ENCODE results near the gene MSANTD3.
A peak's percentile ranks its signal among the peaks of the same experiment; 100 is the strongest.
"Not testable (repeated sequence)": the region's sequence is repeated elsewhere in the genome, so short reads cannot be mapped to it uniquely, and the experiment has no call there.

Gene MSANTD3

GRCh38 chr9:100417815-100418214, 9.1 kb upstream of the MSANTD3 start:
- no peak overlapping the region for H3K4me3 ChIP-seq (replicated peaks; ENCODE audit: low read depth, low read length)
- no peak for DNase-seq (ENCODE audit: extremely low read depth, low read depth)
- no peak for TF ChIP-seq CTCF (IDR thresholded peaks at IDR 0.05; ENCODE audit: low read depth, low read length, missing control alignments)

GRCh38 chr9:100419166-100419565, 7.8 kb upstream of the MSANTD3 start:
- no peak overlapping the region for H3K4me3 ChIP-seq (replicated peaks; ENCODE audit: low read depth, low read length)
- TF ChIP-seq CTCF (IDR thresholded peaks at IDR 0.05; ENCODE audit: low read depth, low read length, missing control alignments): no peak
- no peak for DNase-seq (ENCODE audit: extremely low read depth, low read depth)

GRCh38 chr9:100421116-100421515, 5.8 kb upstream of the MSANTD3 start:
- DNase-seq (ENCODE audit: extremely low read depth, low read depth); H3K4me3 ChIP-seq (replicated peaks; ENCODE audit: low read depth, low read length): not testable (repeated sequence)

- H3K4me3 ChIP-seq (replicated peaks; ENCODE audit: low read depth, low read length): no peak overlapping the region; the same call in 1 of the 2 replicates
- no peak for DNase-seq (ENCODE audit: extremely low read depth, low read depth)
- no peak for TF ChIP-seq CTCF (IDR thresholded peaks at IDR 0.05; ENCODE audit: low read depth, low read length, missing control alignments)
Measured at GRCh38 chr9:100425758-100426157, 1.2 kb upstream of the MSANTD3 start.

GRCh38 chr9:100426189-100426529, 784 bp upstream of the MSANTD3 start:
- no peak for TF ChIP-seq CTCF (IDR thresholded peaks at IDR 0.05; ENCODE audit: low read depth, low read length, missing control alignments)
- DNase-seq (ENCODE audit: extremely low read depth, low read depth): no peak
- peak overlapping the region; percentile 66 for H3K4me3 ChIP-seq (replicated peaks; ENCODE audit: low read depth, low read length)

GRCh38 chr9:100427366-100428263, 672 bp downstream of the MSANTD3 start:
- no peak for DNase-seq (ENCODE audit: extremely low read depth, low read depth)
- TF ChIP-seq CTCF (IDR thresholded peaks at IDR 0.05; ENCODE audit: low read depth, low read length, missing control alignments): no peak
- H3K4me3 ChIP-seq (replicated peaks; ENCODE audit: low read depth, low read length): peak overlapping the region; percentile 76

- TF ChIP-seq CTCF (IDR thresholded peaks at IDR 0.05; ENCODE audit: low read depth, low read length, missing control alignments): no peak
- peak; percentile 97 for DNase-seq (ENCODE audit: extremely low read depth, low read depth)
- H3K4me3 ChIP-seq (replicated peaks; ENCODE audit: low read depth, low read length): peak overlapping the region; percentile 76
Measured at GRCh38 chr9:100428871-100429654, 2.1 kb downstream of the MSANTD3 start.
